AG10803 (cell line): Measurements from ENCODE around the gene CPLX4.
A peak's percentile ranks its signal among the peaks of the same experiment; 100 is the strongest.

Source experiments
- DNase-seq: peaks from one replicate; pipeline ENCODE4 v3.0.0; 2010; ENCODE audit warnings: low read depth
- H3K4me3 ChIP-seq: 2 replicates; pipeline ENCODE4 v1.5.1; 2011; ENCODE audit warnings: mild to moderate bottlenecking, low read length, control low read depth
- TF ChIP-seq, protein P1 (sequence below): conservative IDR thresholded peaks from 2 replicates; pipeline ENCODE4 v1.5.1; 2011; ENCODE audit warnings: mild to moderate bottlenecking, low read length, control low read depth, inconsistent platforms

CPLX4 gene

DNA sequence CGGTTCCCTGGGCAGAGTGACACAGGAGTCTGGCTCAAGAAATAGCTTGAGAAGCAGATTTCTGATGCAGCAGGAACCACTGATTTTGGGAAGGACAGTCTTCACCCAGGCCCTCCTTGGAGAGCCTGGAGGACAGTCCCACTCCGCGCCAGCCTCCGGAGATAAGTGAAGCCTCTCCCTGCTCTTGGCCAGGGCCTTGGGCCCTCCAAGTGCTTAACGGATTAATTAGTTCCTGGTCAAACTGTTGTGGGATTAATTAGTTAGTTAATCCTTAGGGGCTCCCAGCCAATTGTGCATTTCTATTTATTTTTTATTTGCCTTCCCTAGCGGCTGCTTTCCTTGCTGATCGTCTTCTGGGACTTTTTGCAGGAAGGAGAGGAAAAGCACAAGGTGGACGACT lies 19.6 kb downstream of the CPLX4 start:
- no peak for DNase-seq
- TF ChIP-seq, protein P1, sequence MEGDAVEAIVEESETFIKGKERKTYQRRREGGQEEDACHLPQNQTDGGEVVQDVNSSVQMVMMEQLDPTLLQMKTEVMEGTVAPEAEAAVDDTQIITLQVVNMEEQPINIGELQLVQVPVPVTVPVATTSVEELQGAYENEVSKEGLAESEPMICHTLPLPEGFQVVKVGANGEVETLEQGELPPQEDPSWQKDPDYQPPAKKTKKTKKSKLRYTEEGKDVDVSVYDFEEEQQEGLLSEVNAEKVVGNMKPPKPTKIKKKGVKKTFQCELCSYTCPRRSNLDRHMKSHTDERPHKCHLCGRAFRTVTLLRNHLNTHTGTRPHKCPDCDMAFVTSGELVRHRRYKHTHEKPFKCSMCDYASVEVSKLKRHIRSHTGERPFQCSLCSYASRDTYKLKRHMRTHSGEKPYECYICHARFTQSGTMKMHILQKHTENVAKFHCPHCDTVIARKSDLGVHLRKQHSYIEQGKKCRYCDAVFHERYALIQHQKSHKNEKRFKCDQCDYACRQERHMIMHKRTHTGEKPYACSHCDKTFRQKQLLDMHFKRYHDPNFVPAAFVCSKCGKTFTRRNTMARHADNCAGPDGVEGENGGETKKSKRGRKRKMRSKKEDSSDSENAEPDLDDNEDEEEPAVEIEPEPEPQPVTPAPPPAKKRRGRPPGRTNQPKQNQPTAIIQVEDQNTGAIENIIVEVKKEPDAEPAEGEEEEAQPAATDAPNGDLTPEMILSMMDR, result no peak
- no peak overlapping the region for H3K4me3 ChIP-seq

DNA sequence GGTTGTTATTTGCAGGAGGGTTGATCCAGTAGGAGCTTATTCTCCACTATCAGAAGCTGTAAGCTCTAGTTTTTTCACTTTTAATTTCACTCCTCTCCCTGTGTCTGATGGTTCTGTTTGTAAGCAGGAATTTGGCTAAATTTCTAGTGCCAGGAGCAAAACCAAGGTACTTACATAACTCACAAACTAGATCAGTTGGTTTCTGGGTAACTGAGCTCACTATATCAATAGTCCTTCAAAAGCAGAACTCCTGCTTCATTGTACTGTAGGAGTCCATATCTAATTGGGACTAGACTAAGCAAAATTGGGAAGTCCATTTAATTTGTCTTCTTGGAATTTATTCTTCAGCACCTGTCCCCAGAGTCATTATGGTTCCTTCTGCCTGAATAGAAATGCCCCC lies 25.1 kb downstream of the CPLX4 start:
- no peak overlapping the region for H3K4me3 ChIP-seq
- TF ChIP-seq, protein P1, result no peak
- DNase-seq, result no peak

- H3K4me3 ChIP-seq, result no peak overlapping the region
- peak; percentile 31 for DNase-seq
- TF ChIP-seq, protein P1, result no peak
Measured at GRCh38 chr18:59286341-59286740, 32.1 kb downstream of the CPLX4 start.

- DNase-seq, result no peak
- H3K4me3 ChIP-seq, result no peak overlapping the region
Measured at GRCh38 chr18:59282341-59282740, 36.1 kb downstream of the CPLX4 start.

GRCh38 chr18:59279722-59280121 lies 38.7 kb downstream of the CPLX4 start:
- H3K4me3 ChIP-seq, result no peak overlapping the region
- DNase-seq, result no peak
- TF ChIP-seq, protein P1, result no peak

More at GRCh38 chr18:59282341-59282740, 36.1 kb downstream of the CPLX4 start:
- TF ChIP-seq, protein P1, result no peak

DNA sequence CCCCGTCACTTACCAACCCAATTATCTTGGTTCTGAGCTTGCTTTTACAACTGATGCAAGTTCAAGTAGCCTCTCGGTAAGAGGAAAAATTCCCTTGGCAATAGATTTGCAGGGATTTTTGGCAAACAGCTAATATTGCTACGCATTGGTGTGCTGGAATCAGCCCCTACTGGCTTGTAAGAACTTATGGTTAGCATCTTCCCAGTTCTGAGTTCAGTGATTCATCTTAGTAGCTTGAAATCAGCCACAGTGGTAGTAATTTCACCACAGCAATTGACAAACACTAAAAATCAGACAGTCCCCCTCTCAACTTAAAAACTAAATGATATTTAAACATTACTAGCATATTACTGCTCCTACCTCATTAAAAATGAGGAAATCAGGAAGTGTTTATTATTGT lies 39.3 kb downstream of the CPLX4 start:
- DNase-seq, result peak; percentile 40
- no peak overlapping the region for H3K4me3 ChIP-seq
- TF ChIP-seq, protein P1, result no peak

DNA sequence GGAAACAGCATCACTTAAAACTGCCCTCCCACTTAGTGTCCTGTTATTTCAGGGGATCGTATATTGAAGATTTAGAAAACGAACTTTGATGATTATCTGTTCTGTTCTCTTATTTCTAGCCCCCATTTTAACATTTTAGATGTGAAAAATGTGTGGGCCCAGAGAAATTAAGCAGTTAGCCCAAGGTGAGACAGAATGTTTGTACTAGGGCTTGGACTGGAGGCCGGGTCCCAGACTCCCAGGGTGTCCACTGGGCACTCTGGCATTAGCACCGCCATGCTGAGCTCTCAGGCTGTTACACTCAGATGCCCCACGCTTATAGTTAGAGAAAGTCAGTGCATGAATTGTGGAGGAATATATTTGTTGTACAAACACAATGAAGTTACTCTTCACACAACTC lies 39.7 kb downstream of the CPLX4 start:
- H3K4me3 ChIP-seq, result no peak overlapping the region
- TF ChIP-seq, protein P1, result no peak
- DNase-seq, result no peak
